GM23338 (cell line): ENCODE measurements around the gene PARP11. TPM values are rescaled to one million over a fixed set of nuclear protein-coding genes. Genes with fewer than 3 reads are reported as not detected.

Experiments
- ATAC-seq: fragments of 200-7000 bp; cut with Tn5 transposase; 3 replicates; pipeline ENCODE4 v1.9.1; 2020
- DNase-seq: peaks from one replicate; pipeline ENCODE4 v3.0.0-alpha.2; 2015; ENCODE audit warnings: low spot score
- H2AFZ ChIP-seq: fragments of 200-600 bp; sonication (generic); 2 replicates; pipeline ENCODE4 v1.8.0; 2016; ENCODE audit warnings: antibody characterized with exemption, mild to moderate bottlenecking, moderate library complexity
- H3F3A ChIP-seq: fragments of 200-600 bp; sonication (generic); replicated peaks from 2 replicates; pipeline ENCODE4 v1.8.0; 2017; ENCODE audit warnings: antibody characterized with exemption, mixed run types, low read depth
- H3K27ac ChIP-seq: fragments of 200-600 bp; sonication (generic); 2 replicates; pipeline ENCODE4 v1.6.1; 2016; ENCODE audit warnings: low read depth
- H3K27me3 ChIP-seq: fragments of 200-600 bp; sonication (generic); 2 replicates; pipeline ENCODE4 v1.8.0; 2016; ENCODE audit warnings: mild to moderate bottlenecking, mixed run types, moderate library complexity; ENCODE audit not compliant: insufficient read depth
- H3K36me3 ChIP-seq: fragments of 200-600 bp; sonication (generic); 2 replicates; pipeline ENCODE4 v1.8.0; 2016; ENCODE audit warnings: mild to moderate bottlenecking; ENCODE audit not compliant: insufficient read depth
- H3K4me1 ChIP-seq: fragments of 200-600 bp; sonication (generic); 2 replicates; pipeline ENCODE4 v1.8.0; 2016; ENCODE audit warnings: mild to moderate bottlenecking, moderate library complexity; ENCODE audit not compliant: insufficient read depth
- H3K4me2 ChIP-seq: fragments of 200-600 bp; sonication (generic); 2 replicates; pipeline ENCODE4 v1.7.1; 2017; ENCODE audit warnings: mixed run types
- H3K4me3 ChIP-seq: fragments of 200-600 bp; sonication (generic); 2 replicates; pipeline ENCODE4 v1.6.1; 2016; ENCODE audit warnings: mixed run types
- H3K79me2 ChIP-seq: fragments of 200-600 bp; sonication (generic); replicated peaks from 2 replicates; pipeline ENCODE4 v1.8.0; 2017; ENCODE audit warnings: mild to moderate bottlenecking; ENCODE audit not compliant: insufficient read depth
- H3K9me2 ChIP-seq: fragments of 200-600 bp; sonication (generic); 2 replicates; pipeline ENCODE4 v1.8.0; 2017; ENCODE audit not compliant: insufficient read depth
- H4K20me1 ChIP-seq: fragments of 200-600 bp; sonication (generic); replicated peaks from 2 replicates; pipeline ENCODE4 v1.8.0; 2017; ENCODE audit warnings: mild to moderate bottlenecking; ENCODE audit not compliant: insufficient read depth
- H3K27ac Mint-ChIP-seq: 2 replicates; pipeline ENCODE4 v1.8.0; 2020; ENCODE audit warnings: inconsistent platforms, mild to moderate bottlenecking, moderate library complexity, mixed read lengths
- H3K27me3 Mint-ChIP-seq: 3 replicates; pipeline ENCODE4 v1.8.0; 2022; ENCODE audit warnings: low read depth, mild to moderate bottlenecking, moderate library complexity, mixed read lengths, inconsistent platforms; ENCODE audit not compliant: insufficient read depth, poor library complexity
- H3K36me3 Mint-ChIP-seq: 3 replicates; pipeline ENCODE4 v1.8.0; 2021; ENCODE audit warnings: low read depth, mild to moderate bottlenecking, inconsistent platforms, moderate library complexity, mixed read lengths
- H3K4me1 Mint-ChIP-seq: 3 replicates; pipeline ENCODE4 v1.8.0; 2020; ENCODE audit warnings: mild to moderate bottlenecking, inconsistent platforms, mixed read lengths
- H3K4me3 Mint-ChIP-seq: 3 replicates; pipeline ENCODE4 v1.8.0; 2021; ENCODE audit warnings: moderate library complexity, mild to moderate bottlenecking, inconsistent platforms, mixed read lengths
- H3K9me3 Mint-ChIP-seq: 3 replicates; pipeline ENCODE4 v1.8.0; 2020; ENCODE audit warnings: moderate library complexity, mild to moderate bottlenecking, inconsistent platforms, mixed read lengths
- CREB1 ChIP-seq: fragments of 250-450 bp; sonication (Bioruptor Pico); IDR thresholded peaks from 2 replicates; pipeline ENCODE4 v1.5.0; 2020; ENCODE audit warnings: low read depth, mild to moderate bottlenecking, moderate library complexity
- CTCF ChIP-seq, 2 experiments: fragments of 200-600 bp in 1 of 2; sonication (generic) in 1 of 2; conservative IDR thresholded peaks; 2 replicates each; pipeline versions ENCODE4 v1.5.1 to v1.6.1; 2016 to 2017; ENCODE audit warnings: antibody characterized with exemption in 2 of 2, low read depth in 2 of 2, mild to moderate bottlenecking in 2 of 2, moderate library complexity in 1 of 2
- EZH2 ChIP-seq: fragments of 200-600 bp; sonication (generic); IDR thresholded peaks from one replicate; pipeline ENCODE4 v1.8.0; 2017; ENCODE audit warnings: antibody characterized with exemption, mild to moderate bottlenecking, low read depth; ENCODE audit not compliant: unreplicated experiment
- EZH2phosphoT487 ChIP-seq: fragments of 200-600 bp; sonication (generic); IDR thresholded peaks from one replicate; pipeline ENCODE4 v1.8.1; 2018; ENCODE audit warnings: antibody characterized with exemption; ENCODE audit not compliant: unreplicated experiment
- JUNB ChIP-seq: IDR thresholded peaks from one replicate; pipeline ENCODE4 v1.6.1; 2016; ENCODE audit warnings: antibody characterized with exemption; ENCODE audit not compliant: unreplicated experiment
- NANOG ChIP-seq: IDR thresholded peaks from 2 replicates; pipeline ENCODE4 v1.6.1; 2016; ENCODE audit warnings: antibody characterized with exemption, borderline replicate concordance
- POLR2AphosphoS5 ChIP-seq: IDR thresholded peaks from 2 replicates; pipeline ENCODE4 v1.6.1; 2016; ENCODE audit warnings: antibody characterized with exemption, low read depth
- STAT1 ChIP-seq: IDR thresholded peaks from one replicate; pipeline ENCODE4 v1.6.1; 2016; ENCODE audit warnings: antibody characterized with exemption; ENCODE audit not compliant: unreplicated experiment
- ZNF114 ChIP-seq: fragments of 250-450 bp; sonication (Bioruptor Pico); IDR thresholded peaks from 2 replicates; pipeline ENCODE4 v1.5.0; 2020; ENCODE audit warnings: mild to moderate bottlenecking, moderate library complexity
- ZNF331 ChIP-seq: fragments of 250-450 bp; sonication (Bioruptor Pico); IDR thresholded peaks from 2 replicates; pipeline ENCODE4 v1.5.0; 2020; ENCODE audit warnings: low read depth, mild to moderate bottlenecking, moderate library complexity
- polyA plus RNA-seq: library from polyadenylated mRNA; unstranded; fragments of >200 nt; fragmentation: Nextera tagmentation; extraction: Ambion mirVana; gene quantifications from 2 replicates; pipeline ENCODE4 v1.2.1, GENCODE V29; 2016
- total RNA-seq: library from RNA; depleted of rRNA; stranded (reverse); fragments of >200 nt; shearing (Covaris generic); gene quantifications from 2 replicates; pipeline ENCODE4 v1.2.3, GENCODE V29; 2014
- TF ChIP-seq, protein P1 (sequence below): IDR thresholded peaks from 2 replicates; pipeline ENCODE4 v1.6.1; 2016; ENCODE audit warnings: antibody characterized with exemption
- TF ChIP-seq, protein P2 (sequence below): IDR thresholded peaks from one replicate; pipeline ENCODE4 v1.6.1; 2018; ENCODE audit warnings: antibody characterized with exemption; ENCODE audit not compliant: unreplicated experiment
- TF ChIP-seq, protein P3 (sequence below): fragments of 250-450 bp; sonication (Bioruptor Pico); IDR thresholded peaks from 2 replicates; pipeline ENCODE4 v1.5.0; 2020; ENCODE audit warnings: mild to moderate bottlenecking, moderate library complexity

The PARP11 gene
- total and polyA plus RNA-seq, 2 experiments from 2014 or later, result 4.8 to 11.5 TPM

GRCh38 chr12:3842517-3842916 is 30.7 kb downstream of the PARP11 start:
- Mint-ChIP-seq H3K27ac (no peak overlapping the region), H3K4me3 (no peak overlapping the region), H3K4me1 (peaks cover 1% of the 10 kb centered on the region; the same call in 1 of the 3 replicates), H3K9me3 (peaks cover 11% of the 10 kb centered on the region), H3K36me3 (peaks cover 19% of the 10 kb centered on the region), H3K27me3 (peaks cover 1% of the 10 kb centered on the region)
- no peak for ATAC-seq
- Histone ChIP-seq H3K27me3 (no peaks in the 10 kb centered on the region), H3F3A (no peaks in the 10 kb centered on the region), H3K36me3 (no peaks in the 10 kb centered on the region), H3K4me1 (no peaks in the 10 kb centered on the region), H3K27ac (no peak overlapping the region), H2AFZ (no peak overlapping the region), H3K79me2 (peaks cover 6% of the 10 kb centered on the region; the same call in 1 of the 2 replicates), H3K4me3 (no peak overlapping the region), H3K9me2 (no peaks in the 10 kb centered on the region), H3K4me2 (no peak overlapping the region), H4K20me1 (no peaks in the 10 kb centered on the region)
- TF ChIP-seq POLR2AphosphoS5, result no peak
- TF ChIP-seq, protein P1, sequence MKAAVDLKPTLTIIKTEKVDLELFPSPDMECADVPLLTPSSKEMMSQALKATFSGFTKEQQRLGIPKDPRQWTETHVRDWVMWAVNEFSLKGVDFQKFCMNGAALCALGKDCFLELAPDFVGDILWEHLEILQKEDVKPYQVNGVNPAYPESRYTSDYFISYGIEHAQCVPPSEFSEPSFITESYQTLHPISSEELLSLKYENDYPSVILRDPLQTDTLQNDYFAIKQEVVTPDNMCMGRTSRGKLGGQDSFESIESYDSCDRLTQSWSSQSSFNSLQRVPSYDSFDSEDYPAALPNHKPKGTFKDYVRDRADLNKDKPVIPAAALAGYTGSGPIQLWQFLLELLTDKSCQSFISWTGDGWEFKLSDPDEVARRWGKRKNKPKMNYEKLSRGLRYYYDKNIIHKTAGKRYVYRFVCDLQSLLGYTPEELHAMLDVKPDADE, result no peak
- TF ChIP-seq, protein P2, sequence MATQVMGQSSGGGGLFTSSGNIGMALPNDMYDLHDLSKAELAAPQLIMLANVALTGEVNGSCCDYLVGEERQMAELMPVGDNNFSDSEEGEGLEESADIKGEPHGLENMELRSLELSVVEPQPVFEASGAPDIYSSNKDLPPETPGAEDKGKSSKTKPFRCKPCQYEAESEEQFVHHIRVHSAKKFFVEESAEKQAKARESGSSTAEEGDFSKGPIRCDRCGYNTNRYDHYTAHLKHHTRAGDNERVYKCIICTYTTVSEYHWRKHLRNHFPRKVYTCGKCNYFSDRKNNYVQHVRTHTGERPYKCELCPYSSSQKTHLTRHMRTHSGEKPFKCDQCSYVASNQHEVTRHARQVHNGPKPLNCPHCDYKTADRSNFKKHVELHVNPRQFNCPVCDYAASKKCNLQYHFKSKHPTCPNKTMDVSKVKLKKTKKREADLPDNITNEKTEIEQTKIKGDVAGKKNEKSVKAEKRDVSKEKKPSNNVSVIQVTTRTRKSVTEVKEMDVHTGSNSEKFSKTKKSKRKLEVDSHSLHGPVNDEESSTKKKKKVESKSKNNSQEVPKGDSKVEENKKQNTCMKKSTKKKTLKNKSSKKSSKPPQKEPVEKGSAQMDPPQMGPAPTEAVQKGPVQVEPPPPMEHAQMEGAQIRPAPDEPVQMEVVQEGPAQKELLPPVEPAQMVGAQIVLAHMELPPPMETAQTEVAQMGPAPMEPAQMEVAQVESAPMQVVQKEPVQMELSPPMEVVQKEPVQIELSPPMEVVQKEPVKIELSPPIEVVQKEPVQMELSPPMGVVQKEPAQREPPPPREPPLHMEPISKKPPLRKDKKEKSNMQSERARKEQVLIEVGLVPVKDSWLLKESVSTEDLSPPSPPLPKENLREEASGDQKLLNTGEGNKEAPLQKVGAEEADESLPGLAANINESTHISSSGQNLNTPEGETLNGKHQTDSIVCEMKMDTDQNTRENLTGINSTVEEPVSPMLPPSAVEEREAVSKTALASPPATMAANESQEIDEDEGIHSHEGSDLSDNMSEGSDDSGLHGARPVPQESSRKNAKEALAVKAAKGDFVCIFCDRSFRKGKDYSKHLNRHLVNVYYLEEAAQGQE, result no peak
- TF ChIP-seq EZH2phosphoT487, result no peak
- TF ChIP-seq STAT1, result no peak
- no peak for TF ChIP-seq CTCF (conservative IDR thresholded peaks at IDR 0.05; ENCODE audit: low read depth in 2 of 2)
- TF ChIP-seq NANOG, result no peak
- no peak for TF ChIP-seq JUNB
- TF ChIP-seq CREB1 (CRISPR knock-in tag), result no peak
- no peak for TF ChIP-seq ZNF331 (CRISPR knock-in tag)
- TF ChIP-seq ZNF114 (CRISPR knock-in tag), result no peak
- no peak for TF ChIP-seq EZH2
- TF ChIP-seq, protein P3, sequence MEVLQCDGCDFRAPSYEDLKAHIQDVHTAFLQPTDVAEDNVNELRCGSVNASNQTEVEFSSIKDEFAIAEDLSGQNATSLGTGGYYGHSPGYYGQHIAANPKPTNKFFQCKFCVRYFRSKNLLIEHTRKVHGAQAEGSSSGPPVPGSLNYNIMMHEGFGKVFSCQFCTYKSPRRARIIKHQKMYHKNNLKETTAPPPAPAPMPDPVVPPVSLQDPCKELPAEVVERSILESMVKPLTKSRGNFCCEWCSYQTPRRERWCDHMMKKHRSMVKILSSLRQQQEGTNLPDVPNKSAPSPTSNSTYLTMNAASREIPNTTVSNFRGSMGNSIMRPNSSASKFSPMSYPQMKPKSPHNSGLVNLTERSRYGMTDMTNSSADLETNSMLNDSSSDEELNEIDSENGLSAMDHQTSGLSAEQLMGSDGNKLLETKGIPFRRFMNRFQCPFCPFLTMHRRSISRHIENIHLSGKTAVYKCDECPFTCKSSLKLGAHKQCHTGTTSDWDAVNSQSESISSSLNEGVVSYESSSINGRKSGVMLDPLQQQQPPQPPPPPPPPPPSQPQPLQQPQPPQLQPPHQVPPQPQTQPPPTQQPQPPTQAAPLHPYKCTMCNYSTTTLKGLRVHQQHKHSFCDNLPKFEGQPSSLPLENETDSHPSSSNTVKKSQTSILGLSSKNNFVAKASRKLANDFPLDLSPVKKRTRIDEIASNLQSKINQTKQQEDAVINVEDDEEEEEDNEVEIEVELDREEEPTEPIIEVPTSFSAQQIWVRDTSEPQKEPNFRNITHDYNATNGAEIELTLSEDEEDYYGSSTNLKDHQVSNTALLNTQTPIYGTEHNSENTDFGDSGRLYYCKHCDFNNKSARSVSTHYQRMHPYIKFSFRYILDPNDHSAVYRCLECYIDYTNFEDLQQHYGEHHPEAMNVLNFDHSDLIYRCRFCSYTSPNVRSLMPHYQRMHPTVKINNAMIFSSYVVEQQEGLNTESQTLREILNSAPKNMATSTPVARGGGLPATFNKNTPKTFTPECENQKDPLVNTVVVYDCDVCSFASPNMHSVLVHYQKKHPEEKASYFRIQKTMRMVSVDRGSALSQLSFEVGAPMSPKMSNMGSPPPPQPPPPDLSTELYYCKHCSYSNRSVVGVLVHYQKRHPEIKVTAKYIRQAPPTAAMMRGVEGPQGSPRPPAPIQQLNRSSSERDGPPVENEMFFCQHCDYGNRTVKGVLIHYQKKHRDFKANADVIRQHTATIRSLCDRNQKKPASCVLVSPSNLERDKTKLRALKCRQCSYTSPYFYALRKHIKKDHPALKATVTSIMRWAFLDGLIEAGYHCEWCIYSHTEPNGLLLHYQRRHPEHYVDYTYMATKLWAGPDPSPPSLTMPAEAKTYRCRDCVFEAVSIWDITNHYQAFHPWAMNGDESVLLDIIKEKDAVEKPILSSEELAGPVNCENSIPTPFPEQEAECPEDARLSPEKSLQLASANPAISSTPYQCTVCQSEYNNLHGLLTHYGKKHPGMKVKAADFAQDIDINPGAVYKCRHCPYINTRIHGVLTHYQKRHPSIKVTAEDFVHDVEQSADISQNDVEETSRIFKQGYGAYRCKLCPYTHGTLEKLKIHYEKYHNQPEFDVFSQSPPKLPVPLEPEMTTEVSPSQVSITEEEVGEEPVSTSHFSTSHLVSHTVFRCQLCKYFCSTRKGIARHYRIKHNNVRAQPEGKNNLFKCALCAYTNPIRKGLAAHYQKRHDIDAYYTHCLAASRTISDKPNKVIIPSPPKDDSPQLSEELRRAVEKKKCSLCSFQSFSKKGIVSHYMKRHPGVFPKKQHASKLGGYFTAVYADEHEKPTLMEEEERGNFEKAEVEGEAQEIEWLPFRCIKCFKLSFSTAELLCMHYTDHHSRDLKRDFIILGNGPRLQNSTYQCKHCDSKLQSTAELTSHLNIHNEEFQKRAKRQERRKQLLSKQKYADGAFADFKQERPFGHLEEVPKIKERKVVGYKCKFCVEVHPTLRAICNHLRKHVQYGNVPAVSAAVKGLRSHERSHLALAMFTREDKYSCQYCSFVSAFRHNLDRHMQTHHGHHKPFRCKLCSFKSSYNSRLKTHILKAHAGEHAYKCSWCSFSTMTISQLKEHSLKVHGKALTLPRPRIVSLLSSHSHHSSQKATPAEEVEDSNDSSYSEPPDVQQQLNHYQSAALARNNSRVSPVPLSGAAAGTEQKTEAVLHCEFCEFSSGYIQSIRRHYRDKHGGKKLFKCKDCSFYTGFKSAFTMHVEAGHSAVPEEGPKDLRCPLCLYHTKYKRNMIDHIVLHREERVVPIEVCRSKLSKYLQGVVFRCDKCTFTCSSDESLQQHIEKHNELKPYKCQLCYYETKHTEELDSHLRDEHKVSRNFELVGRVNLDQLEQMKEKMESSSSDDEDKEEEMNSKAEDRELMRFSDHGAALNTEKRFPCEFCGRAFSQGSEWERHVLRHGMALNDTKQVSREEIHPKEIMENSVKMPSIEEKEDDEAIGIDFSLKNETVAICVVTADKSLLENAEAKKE (CRISPR knock-in tag), result no peak
- no peak for DNase-seq
